Keratinocyte (primary cell): ENCODE measurements around the gene UBL7. TPM values are rescaled to one million over a fixed set of nuclear protein-coding genes. Genes with fewer than 3 reads are reported as not detected.

Experiments
- DNase-seq: peaks from one replicate; pipeline ENCODE4 v3.0.0-alpha.2; 2011; ENCODE audit warnings: low read depth, missing footprints, low spot score
- FAIRE-seq: peaks from 2 replicates; lab custom pipeline; 2011; peaks lifted over from hg19 to GRCh38; lab: Jason Lieb, UNC
- H2AFZ ChIP-seq: 2 replicates; pipeline ENCODE4 v1.6.0; 2012; ENCODE audit warnings: low read length, control low read depth, inconsistent platforms; ENCODE audit not compliant: control insufficient read depth
- H3K27ac ChIP-seq: 2 replicates; pipeline ENCODE4 v1.5.1; 2011; ENCODE audit warnings: low read length; ENCODE audit not compliant: control insufficient read depth, insufficient read depth
- H3K27me3 ChIP-seq: 3 replicates; pipeline ENCODE4 v1.6.0; 2011; ENCODE audit warnings: low read length; ENCODE audit not compliant: control insufficient read depth, insufficient read depth; ENCODE audit errors: extremely low read depth
- H3K36me3 ChIP-seq, 2 experiments: 2 replicates in 1 of 2; 3 replicates in 1 of 2; pipeline ENCODE4 v1.5.1; 2011; ENCODE audit warnings: low read length in 2 of 2, mild to moderate bottlenecking in 1 of 2; ENCODE audit not compliant: control insufficient read depth in 2 of 2, insufficient read depth in 2 of 2; ENCODE audit errors: extremely low read depth in 1 of 2
- H3K4me1 ChIP-seq: 3 replicates; pipeline ENCODE4 v1.5.1; 2011; ENCODE audit warnings: low read length; ENCODE audit not compliant: control insufficient read depth, insufficient read depth; ENCODE audit errors: extremely low read depth
- H3K4me2 ChIP-seq: 3 replicates; pipeline ENCODE4 v1.6.0; 2011; ENCODE audit warnings: low read depth, low read length; ENCODE audit not compliant: control insufficient read depth, insufficient read depth; ENCODE audit errors: extremely low read depth
- H3K4me3 ChIP-seq, 3 experiments: fragments of 200-600 bp in 1 of 3; sonication (generic) in 1 of 3; 2 replicates in 2 of 3; 3 replicates in 1 of 3; pipeline ENCODE4 v1.5.1; 2011 to 2016; ENCODE audit warnings: low read length in 3 of 3, mild to moderate bottlenecking in 3 of 3, control low read depth in 2 of 3, inconsistent platforms in 1 of 3, low read depth in 1 of 3, mixed read lengths in 1 of 3, mixed run types in 1 of 3, moderate library complexity in 1 of 3; ENCODE audit not compliant: control insufficient read depth in 2 of 3, insufficient read depth in 2 of 3; ENCODE audit errors: extremely low read depth in 1 of 3
- H3K79me2 ChIP-seq: 2 replicates; pipeline ENCODE4 v1.6.0; 2012; ENCODE audit warnings: low read length; ENCODE audit not compliant: control insufficient read depth, insufficient read depth
- H3K9ac ChIP-seq: 3 replicates; pipeline ENCODE4 v1.6.0; 2011; ENCODE audit warnings: low read length; ENCODE audit not compliant: control insufficient read depth, insufficient read depth; ENCODE audit errors: extremely low read depth
- H3K9me1 ChIP-seq: 3 replicates; pipeline ENCODE4 v1.6.0; 2011; ENCODE audit warnings: low read length; ENCODE audit not compliant: control insufficient read depth, insufficient read depth; ENCODE audit errors: extremely low read depth
- H3K9me3 ChIP-seq: 2 replicates; pipeline ENCODE4 v1.5.1; 2012; ENCODE audit warnings: low read depth, low read length; ENCODE audit not compliant: control insufficient read depth
- H4K20me1 ChIP-seq: 3 replicates; pipeline ENCODE4 v1.6.0; 2011; ENCODE audit warnings: low read length; ENCODE audit not compliant: control insufficient read depth, insufficient read depth; ENCODE audit errors: extremely low read depth
- EZH2 ChIP-seq: IDR thresholded peaks from one replicate; pipeline ENCODE4 v1.6.1; 2012; ENCODE audit warnings: inconsistent platforms, mild to moderate bottlenecking, low read length, moderate library complexity
- dilution Hi-C: fragments of 300-500 bp; cut with MboI; formaldehyde crosslinking; loops from one replicate; pipeline ENCODE4 v1.7.0; 2020; ENCODE audit warnings: low sequenced_read_pairs; ENCODE audit not compliant: extremely low pct_ligation_motif_present
- polyA plus RNA-seq, 5 experiments: library from polyadenylated mRNA; depleted of rRNA in 3 of 5; stranded (reverse) in 3 of 5; stranded (forward) in 1 of 5; unstranded in 1 of 5; fragments of >200 nt; gene quantifications; 1 replicate in 1 of 5; 2 replicates in 3 of 5; 3 replicates in 1 of 5; pipeline versions ENCODE4 v1.2.1 to v1.2.3, GENCODE V29; 2011 to 2012; ENCODE audit warnings: missing spikeins in 2 of 5, low read depth in 1 of 5, low replicate concordance in 1 of 5
- TF ChIP-seq, protein P1 (sequence below), 3 experiments: IDR thresholded peaks in 1 of 3; conservative IDR thresholded peaks in 1 of 3; optimal IDR thresholded peaks in 1 of 3; 2 replicates in 2 of 3; 3 replicates in 1 of 3; pipeline versions ENCODE3 to v1.5.1; 2011; ENCODE audit warnings: low read length in 3 of 3, mild to moderate bottlenecking in 3 of 3, moderate library complexity in 2 of 3, control low read depth in 1 of 3, inconsistent platforms in 1 of 3; ENCODE audit not compliant: insufficient read depth in 2 of 3; ENCODE audit errors: extremely low read depth in 1 of 3

UBL7 gene
- polyA plus RNA-seq, 1 donor (not counting 4 experiments of a cell fraction or from before 2014, with no cell fraction given) = 45.8 TPM

DNA sequence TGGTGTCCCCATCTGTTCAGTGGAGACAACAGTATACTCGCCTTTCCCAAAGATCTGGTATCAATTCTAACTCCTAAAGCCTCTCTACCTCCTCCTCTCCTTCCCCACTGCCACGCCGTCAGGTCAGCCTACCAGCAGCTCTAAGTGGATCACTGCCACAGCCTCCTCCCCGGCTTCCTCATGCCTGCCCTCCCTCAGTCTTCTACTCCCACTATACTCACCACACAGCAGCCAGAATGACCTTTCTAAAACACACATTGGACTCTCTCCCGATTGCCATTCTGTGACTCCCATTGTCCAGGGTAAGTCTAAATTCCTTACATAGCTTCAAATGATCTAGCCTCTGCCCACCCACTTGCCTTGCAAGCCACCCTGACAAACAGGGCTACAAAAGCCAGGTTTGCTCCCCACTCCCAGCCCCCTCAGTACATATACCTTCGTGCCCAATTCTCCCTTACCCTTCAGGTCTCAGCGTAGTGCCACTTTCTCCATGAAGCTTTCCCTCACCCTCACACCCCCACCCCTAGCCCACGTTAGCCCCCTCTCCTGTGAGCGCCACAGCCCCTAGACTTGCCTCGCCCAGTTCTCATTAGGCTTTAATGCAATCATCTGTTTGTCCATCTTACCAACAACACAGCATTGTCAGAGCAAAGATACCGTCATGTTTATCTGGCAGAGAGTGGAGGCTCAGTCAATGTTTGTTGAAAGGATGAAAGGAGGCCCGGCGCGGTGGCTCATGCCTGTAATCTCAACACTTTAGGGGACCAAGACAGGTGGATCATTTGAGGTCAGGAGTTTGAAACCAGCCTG is 17.7 kb downstream of the UBL7 start:
- dilution Hi-C loops = no loop called here
- no peak overlapping the region for H3K9ac ChIP-seq
- no peaks in the 10 kb centered on the region for H3K79me2 ChIP-seq
- DNase-seq (no peak), FAIRE-seq (no peak)
- no peaks in the 10 kb centered on the region for H4K20me1 ChIP-seq
- TF ChIP-seq, protein P1, sequence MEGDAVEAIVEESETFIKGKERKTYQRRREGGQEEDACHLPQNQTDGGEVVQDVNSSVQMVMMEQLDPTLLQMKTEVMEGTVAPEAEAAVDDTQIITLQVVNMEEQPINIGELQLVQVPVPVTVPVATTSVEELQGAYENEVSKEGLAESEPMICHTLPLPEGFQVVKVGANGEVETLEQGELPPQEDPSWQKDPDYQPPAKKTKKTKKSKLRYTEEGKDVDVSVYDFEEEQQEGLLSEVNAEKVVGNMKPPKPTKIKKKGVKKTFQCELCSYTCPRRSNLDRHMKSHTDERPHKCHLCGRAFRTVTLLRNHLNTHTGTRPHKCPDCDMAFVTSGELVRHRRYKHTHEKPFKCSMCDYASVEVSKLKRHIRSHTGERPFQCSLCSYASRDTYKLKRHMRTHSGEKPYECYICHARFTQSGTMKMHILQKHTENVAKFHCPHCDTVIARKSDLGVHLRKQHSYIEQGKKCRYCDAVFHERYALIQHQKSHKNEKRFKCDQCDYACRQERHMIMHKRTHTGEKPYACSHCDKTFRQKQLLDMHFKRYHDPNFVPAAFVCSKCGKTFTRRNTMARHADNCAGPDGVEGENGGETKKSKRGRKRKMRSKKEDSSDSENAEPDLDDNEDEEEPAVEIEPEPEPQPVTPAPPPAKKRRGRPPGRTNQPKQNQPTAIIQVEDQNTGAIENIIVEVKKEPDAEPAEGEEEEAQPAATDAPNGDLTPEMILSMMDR (optimal IDR thresholded peaks at IDR 0.05 in 1 of 3, IDR thresholded peaks at IDR 0.05 in 1 of 3, conservative IDR thresholded peaks at IDR 0.05 in 1 of 3; ENCODE audit: extremely low read depth in 1 of 3, insufficient read depth in 2 of 3, low read length in 3 of 3) = no peak
- no peak for TF ChIP-seq EZH2
- peaks cover 0 to 13% of the 10 kb centered on the region in 2 experiments for H3K36me3 ChIP-seq
- no peak overlapping the region for H3K4me2 ChIP-seq
- no peaks in the 10 kb centered on the region for H3K9me1 ChIP-seq
- H3K4me3 ChIP-seq = no peak overlapping the region
- no peak overlapping the region for H2AFZ ChIP-seq
- no peak overlapping the region for H3K27ac ChIP-seq
- H3K9me3 ChIP-seq = no peaks in the 10 kb centered on the region
- H3K4me1 ChIP-seq = peaks cover 4% of the 10 kb centered on the region
- no peaks in the 10 kb centered on the region for H3K27me3 ChIP-seq

DNA sequence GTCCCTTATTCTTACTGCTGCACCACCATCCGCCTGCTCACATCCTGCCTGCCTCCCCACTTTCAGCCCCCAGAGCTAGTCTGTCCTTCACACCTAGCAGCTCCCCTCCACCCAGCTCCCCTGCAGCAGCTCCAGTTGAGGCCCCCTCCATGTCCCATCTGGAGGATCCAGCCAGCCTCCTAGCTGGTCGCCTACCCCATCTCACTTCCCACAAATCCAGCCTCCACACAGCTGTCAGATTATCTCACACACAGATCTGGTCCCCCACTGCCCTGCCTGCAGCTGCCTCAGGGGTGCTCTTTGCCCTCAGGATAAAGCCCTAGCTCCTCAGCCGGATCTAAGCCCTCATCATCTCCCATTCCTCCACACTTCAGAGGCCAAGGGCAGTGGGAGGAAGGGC is 18.4 kb downstream of the UBL7 start:
- no peak overlapping the region for H3K4me3 ChIP-seq
- no peak overlapping the region for H2AFZ ChIP-seq
- no peak for FAIRE-seq

More for the DNA sequence above, 18.4 kb downstream of the UBL7 start:
- TF ChIP-seq EZH2 = no peak
- TF ChIP-seq, protein P1 (optimal IDR thresholded peaks at IDR 0.05 in 1 of 3, IDR thresholded peaks at IDR 0.05 in 1 of 3, conservative IDR thresholded peaks at IDR 0.05 in 1 of 3; ENCODE audit: extremely low read depth in 1 of 3, insufficient read depth in 2 of 3, low read length in 3 of 3) = no peak
- H3K36me3 ChIP-seq = peaks cover 0 to 9% of the 10 kb centered on the region in 2 experiments
- H3K9me1 ChIP-seq = no peaks in the 10 kb centered on the region
- H3K4me1 ChIP-seq = peaks cover 6% of the 10 kb centered on the region
- H4K20me1 ChIP-seq = no peaks in the 10 kb centered on the region
- no peaks in the 10 kb centered on the region for H3K79me2 ChIP-seq
- dilution Hi-C loops = no loop called here
- H3K9ac ChIP-seq = no peak overlapping the region
- H3K27ac ChIP-seq = no peak overlapping the region
- no peaks in the 10 kb centered on the region for H3K27me3 ChIP-seq
- DNase-seq = no peak
- no peak overlapping the region for H3K4me2 ChIP-seq
- no peaks in the 10 kb centered on the region for H3K9me3 ChIP-seq
